ENCODE results near the gene ZNF605.
A peak's percentile ranks its signal among the peaks of the same experiment; 100 is the strongest.
"Not testable (repeated sequence)": the region's sequence is repeated elsewhere in the genome, so short reads cannot be mapped to it uniquely, and the experiment has no call there.

The ZNF605 gene

GRCh38 chr12:132904718-132905328 lies 51.3 kb downstream of the ZNF605 start:
- DNase-seq (ENCODE audit: low spot score) = no peak

DNA sequence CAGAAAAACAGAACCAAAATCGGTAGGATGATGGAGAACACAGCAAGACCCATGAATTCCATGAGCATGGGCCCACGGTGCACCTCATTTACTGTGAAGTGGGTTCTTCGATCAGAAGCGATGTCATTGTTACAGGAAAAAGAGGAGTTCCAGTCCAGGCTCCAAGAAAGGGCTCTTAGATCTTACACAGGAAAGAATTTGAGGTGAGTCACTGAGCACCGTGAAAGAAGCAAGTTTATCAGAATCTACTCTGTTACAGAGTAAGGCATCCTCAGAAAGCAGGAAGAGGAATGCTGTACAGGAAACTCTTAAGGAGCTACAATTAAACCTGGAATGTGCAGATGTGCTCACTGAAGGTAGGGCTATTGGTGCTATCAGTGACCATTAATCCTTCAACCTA lies 57.1 kb downstream of the ZNF605 start:
- no peak for DNase-seq (ENCODE audit: low spot score)

- no peak for DNase-seq (ENCODE audit: low spot score)
These were observed 67.3 kb downstream of the ZNF605 start for GRCh38 chr12:132888852-132889251.

DNA sequence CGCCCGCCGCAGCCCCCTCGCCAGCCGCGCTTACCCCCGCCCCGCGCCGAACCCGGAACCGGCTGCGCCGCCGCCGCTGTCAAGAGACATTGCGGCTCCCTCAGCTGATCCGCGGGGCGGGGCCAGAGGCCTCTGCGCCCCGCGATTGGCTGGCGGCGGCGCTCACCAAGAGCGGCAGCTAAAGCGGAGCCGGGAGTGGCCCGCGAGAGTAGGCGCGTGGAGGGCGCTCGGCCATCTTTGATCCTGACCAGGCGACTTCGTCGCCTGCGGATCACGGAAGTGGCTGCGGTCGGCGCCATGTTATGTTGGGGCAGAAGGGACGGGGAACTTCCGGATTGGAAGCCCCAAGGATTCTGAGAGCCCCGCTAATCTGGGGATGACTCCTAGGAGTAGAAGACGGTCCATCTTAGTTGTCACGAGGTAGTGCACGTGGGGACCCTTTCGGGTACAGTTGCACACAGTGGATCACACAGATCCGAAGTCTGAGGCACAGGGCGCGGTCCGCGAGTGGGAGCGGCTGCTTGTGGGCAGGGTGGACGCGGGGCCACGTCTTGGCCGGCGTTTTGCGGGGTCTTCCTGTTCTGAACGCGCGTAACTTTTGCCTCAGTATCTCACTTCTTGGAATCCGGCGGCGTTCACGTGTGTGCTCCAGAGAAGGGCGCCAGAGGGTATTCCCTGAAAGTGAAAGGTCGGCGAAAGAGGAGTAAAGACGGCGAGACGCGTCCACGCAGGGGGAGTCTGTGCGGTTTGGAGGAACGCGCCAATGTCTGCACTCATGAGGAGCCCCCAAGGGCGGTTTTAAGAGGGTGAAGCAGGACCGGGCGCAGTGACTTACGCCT lies 68.4 kb downstream of the ZNF605 start, which contains the start of gene CHFR:
TSS of gene CHFR (minus strand) at position 93 of the 839 bp plus-strand sequence. CDS start 277 bp downstream, outside the sequence.
- peak; percentile 88 for DNase-seq (ENCODE audit: low spot score)

DNA sequence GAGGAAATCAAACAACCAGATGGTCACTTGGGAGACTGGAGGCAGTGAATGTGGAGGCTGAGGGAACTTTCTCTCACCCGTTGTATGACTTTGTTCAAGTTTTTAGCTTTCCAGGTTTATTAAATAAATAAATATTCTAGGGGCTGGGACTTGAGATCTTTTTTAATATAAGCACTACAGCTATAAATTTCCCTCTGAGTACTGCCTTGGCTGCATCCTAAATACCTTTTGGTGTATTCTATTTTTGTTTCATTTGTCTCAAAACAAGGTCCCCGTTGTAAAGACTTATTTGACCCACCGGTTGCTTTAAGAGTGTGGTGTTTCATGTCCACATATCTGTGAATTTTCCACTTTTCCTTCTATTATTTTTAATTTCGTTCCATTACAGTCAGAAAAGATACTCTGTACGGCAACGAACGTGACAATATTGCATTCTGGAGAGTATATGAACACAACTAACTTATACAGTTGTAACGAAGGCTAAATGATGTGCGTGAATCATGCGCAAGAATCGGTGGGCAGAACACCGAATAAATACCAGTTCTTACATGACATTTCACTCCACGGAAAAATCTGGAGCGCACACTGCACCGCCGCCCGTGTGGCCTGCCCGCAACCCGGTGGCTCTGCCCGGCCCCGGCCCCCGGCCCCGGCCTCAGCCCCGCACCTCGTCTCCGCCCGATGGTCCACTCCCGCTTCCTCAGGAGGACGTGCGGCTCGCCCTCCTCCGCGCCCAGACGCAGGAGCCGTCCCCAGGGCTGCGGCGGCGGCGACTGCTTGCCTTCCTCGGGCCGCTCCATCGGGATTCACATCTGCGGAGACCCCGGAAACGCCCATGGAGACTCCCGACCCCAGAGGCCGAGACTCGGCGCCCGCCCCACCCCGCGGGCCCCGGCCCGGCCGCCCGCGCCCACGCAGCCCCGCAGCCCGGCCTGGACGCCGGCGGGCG lies 69.3 kb downstream of the ZNF605 start:
- peak; percentile 43 for DNase-seq (ENCODE audit: low spot score)

GRCh38 chr12:132881818-132882217 lies 74.3 kb downstream of the ZNF605 start:
- no peak for DNase-seq (ENCODE audit: low spot score)

DNA sequence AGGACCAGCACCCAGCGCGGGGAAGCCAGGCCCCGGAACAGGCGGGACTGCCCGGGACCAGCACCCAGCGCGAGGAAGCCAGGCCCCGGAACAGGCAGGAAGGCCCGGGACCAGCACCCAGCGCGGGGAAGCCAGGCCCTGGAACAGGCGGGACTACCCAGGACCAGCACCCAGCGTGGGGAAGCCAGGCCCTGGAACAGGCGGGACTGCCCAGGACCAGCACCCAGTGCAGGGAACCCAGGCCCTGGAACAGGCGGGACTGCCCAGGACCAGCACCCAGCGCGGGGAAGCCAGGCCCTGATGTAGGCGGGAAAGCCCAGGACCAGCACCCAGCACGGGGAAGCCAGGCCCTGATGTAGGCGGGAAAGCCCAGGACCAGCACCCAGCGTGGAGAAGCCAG lies 81.5 kb downstream of the ZNF605 start:
- DNase-seq (ENCODE audit: low spot score) = not testable (repeated sequence)

GRCh38 chr12:132874175-132874574 lies 81.9 kb downstream of the ZNF605 start:
- DNase-seq (ENCODE audit: low spot score) = no peak

- DNase-seq (ENCODE audit: low spot score) = no peak
These were observed 82.4 kb downstream of the ZNF605 start for GRCh38 chr12:132873724-132874123.

- no peak for DNase-seq (ENCODE audit: low spot score)
These were observed 83.1 kb downstream of the ZNF605 start for GRCh38 chr12:132872975-132873421.

DNA sequence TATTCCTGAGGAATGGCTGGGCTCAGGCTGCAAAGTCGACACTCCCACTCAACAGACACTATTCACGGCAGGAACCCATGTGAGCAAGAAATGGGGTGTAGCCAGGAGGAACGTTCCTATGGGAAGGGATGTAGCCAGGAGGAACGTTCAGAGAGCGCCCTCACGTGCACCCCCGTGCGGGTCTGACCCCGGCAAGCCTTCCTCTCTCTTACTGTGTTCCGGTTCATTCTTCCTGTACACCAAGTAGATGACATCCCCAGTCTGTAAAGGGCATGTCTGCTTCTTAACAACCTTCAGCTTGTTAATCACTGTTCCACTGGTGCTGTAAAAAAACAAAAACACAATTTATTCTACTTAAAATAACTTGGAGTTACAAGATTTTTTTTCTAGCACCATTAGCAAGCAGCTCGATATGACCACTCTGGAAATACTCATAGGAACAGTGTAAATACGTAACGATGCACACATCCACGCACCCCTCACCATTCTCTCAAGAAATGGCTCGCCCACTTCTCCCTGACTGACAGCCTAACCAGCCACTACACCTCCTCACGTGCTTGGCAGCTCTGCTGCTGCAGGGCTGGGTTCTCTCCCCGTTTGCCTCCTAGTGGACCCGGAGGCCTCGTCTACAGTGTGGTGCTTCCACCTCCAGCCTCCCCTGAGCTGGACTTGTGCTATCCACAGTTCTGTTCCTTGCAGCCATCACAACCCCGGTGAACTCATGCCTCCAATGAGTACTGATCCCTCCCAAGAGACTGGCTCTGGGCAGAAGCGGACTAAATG lies 83.8 kb downstream of the ZNF605 start:
- no peak for DNase-seq (ENCODE audit: low spot score)

GRCh38 chr12:132869551-132869950 lies 86.6 kb downstream of the ZNF605 start:
- DNase-seq (ENCODE audit: low spot score) = no peak
